ENCODE results near the gene RSPH3. TPM values are rescaled to one million over a fixed set of nuclear protein-coding genes. Genes with fewer than 3 reads are reported as not detected.

The RSPH3 gene
- total RNA-seq, 1 experiment from 2014 or later = 16.6 TPM

DNA sequence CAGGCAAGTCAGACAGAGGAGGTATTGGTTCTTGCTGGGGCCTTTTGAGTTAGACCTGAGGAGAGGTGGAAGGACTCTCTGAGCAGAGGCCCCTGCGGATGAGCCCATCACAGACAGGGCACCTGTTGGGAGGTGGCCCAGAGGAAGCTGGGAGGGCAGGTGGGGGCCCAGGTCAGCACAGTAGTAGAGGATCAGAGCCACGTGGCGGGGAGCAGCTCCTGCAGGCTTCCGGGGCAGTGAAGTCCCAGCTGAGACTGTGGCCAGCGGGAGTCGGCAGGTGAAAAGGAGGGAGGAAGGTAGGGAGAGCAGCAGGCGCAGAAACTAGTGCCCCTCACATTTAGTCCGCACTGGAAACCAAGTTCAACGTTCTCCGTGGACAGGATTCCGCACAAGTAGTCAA is 61.8 kb downstream of the RSPH3 start:
- TF ChIP-seq, protein P1, sequence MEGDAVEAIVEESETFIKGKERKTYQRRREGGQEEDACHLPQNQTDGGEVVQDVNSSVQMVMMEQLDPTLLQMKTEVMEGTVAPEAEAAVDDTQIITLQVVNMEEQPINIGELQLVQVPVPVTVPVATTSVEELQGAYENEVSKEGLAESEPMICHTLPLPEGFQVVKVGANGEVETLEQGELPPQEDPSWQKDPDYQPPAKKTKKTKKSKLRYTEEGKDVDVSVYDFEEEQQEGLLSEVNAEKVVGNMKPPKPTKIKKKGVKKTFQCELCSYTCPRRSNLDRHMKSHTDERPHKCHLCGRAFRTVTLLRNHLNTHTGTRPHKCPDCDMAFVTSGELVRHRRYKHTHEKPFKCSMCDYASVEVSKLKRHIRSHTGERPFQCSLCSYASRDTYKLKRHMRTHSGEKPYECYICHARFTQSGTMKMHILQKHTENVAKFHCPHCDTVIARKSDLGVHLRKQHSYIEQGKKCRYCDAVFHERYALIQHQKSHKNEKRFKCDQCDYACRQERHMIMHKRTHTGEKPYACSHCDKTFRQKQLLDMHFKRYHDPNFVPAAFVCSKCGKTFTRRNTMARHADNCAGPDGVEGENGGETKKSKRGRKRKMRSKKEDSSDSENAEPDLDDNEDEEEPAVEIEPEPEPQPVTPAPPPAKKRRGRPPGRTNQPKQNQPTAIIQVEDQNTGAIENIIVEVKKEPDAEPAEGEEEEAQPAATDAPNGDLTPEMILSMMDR (conservative IDR thresholded peaks at IDR 0.05) = no peak
- no peak for TF ChIP-seq EZH2 (IDR thresholded peaks at IDR 0.05; ENCODE audit: low read depth)
- no peaks in the 10 kb centered on the region for H3K9me3 ChIP-seq (ENCODE audit: insufficient read depth, low read depth)
- intact Hi-C loops (cut with micrococcal nuclease; ENCODE audit: unreplicated experiment) = no loop called here
- no peak overlapping the region for H3K4me3 ChIP-seq
- no TSS peak for BruUV-seq (replicated peaks)
- ChIA-PET CTCF (no interaction called here), POLR2A (ENCODE audit: unreplicated experiment) (interaction anchor here (0.6 to 0.7 kb wide), 2 partner anchors 27 to 84 kb away, joined by 3 to 5 read pairs; no protein-coding TSS in a partner anchor)
- DNase-seq = no peak
- no peak overlapping the region for H2AFZ ChIP-seq
- 0 out of 2 replicates have a peak, but pooled peaks cover 4% of the 10 kb centered on the region for H3K4me1 ChIP-seq (replicated peaks; ENCODE audit: insufficient read depth)
- H3F3A ChIP-seq (ENCODE audit: insufficient read depth, low read depth) = no peaks in the 10 kb centered on the region; the same call in 1 of the 2 replicates
- H4K20me1 ChIP-seq (ENCODE audit: insufficient read depth) = no peaks in the 10 kb centered on the region
- no peak overlapping the region for H3K27ac ChIP-seq
- no peaks in the 10 kb centered on the region for H3K36me3 ChIP-seq (ENCODE audit: low read depth)
- no peaks in the 10 kb centered on the region; the same call in 1 of the 2 replicates for H3K9me2 ChIP-seq (ENCODE audit: insufficient read depth)
- H3K79me2 ChIP-seq (ENCODE audit: low read depth) = no peaks in the 10 kb centered on the region
- no peak overlapping the region for H3K4me2 ChIP-seq
- H3K27me3 ChIP-seq (ENCODE audit: insufficient read depth, low read depth) = no peaks in the 10 kb centered on the region

DNA sequence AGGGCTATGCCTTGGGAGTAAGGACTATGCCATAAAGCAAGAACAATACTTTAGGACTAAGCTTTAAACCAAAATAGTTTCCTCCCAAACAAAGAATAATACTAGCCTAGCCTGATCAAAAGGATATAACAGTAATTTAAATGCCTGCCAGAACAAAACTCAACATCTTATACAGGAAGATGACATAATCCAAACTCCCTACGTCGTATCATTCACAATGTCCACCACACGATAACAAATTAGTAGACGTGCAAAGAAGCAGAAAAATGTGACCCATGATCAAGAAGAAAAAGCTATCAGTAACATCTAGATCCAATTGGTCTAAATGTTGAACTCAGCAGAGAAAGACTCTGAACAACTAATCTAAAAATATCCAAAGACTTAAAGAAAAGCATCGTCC is 65.8 kb downstream of the RSPH3 start:
- Histone ChIP-seq H3K27ac (no peak overlapping the region), H3K9me3 (ENCODE audit: insufficient read depth, low read depth) (no peaks in the 10 kb centered on the region), H3K36me3 (ENCODE audit: low read depth) (no peaks in the 10 kb centered on the region), H3K79me2 (ENCODE audit: low read depth) (no peaks in the 10 kb centered on the region), H3K27me3 (ENCODE audit: insufficient read depth, low read depth) (no peaks in the 10 kb centered on the region), H3F3A (ENCODE audit: insufficient read depth, low read depth) (peaks cover 6% of the 10 kb centered on the region; the same call in 1 of the 2 replicates), H3K4me3 (no peak overlapping the region), H3K4me1 (replicated peaks; ENCODE audit: insufficient read depth) (0 out of 2 replicates have a peak, but pooled peaks cover 4% of the 10 kb centered on the region), H4K20me1 (ENCODE audit: insufficient read depth) (no peaks in the 10 kb centered on the region), H2AFZ (no peak overlapping the region), H3K4me2 (no peak overlapping the region), H3K9me2 (ENCODE audit: insufficient read depth) (no peaks in the 10 kb centered on the region; the same call in 1 of the 2 replicates)
- no peak for DNase-seq
- CTCF ChIA-PET = no interaction called here
- POLR2A ChIA-PET (ENCODE audit: unreplicated experiment) = no interaction called here
- intact Hi-C loops (cut with micrococcal nuclease; ENCODE audit: unreplicated experiment) = no loop called here
- TF ChIP-seq, protein P1 (conservative IDR thresholded peaks at IDR 0.05) = no peak
- TF ChIP-seq EZH2 (IDR thresholded peaks at IDR 0.05; ENCODE audit: low read depth) = no peak
- no TSS peak for BruUV-seq (replicated peaks)

DNA sequence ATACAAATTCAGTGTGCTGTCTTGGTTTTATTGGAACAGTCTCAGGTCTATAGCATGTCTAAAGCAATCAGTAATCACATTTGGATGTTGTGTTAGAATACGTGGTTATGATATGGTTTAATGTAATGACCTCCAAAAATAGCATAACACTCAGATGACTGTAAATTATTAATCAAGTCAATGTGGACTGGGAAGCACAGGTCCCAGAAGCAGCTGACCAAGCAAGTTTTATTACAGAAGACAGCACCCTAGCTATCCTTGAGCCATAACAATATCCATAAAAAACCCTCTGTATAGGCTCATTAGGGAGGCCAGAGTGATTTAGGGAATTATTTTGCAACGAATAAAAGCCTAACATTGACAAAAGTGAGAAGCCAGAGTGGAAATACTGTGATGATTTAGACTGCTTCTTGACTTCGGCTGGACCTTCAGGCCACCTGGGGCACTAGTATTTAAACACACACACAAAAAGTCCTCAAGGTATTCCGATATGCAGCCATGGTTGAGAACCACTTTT is 66.9 kb downstream of the RSPH3 start:
- no peaks in the 10 kb centered on the region; the same call in 1 of the 2 replicates for H3K9me2 ChIP-seq (ENCODE audit: insufficient read depth)
- H3K79me2 ChIP-seq (ENCODE audit: low read depth) = no peaks in the 10 kb centered on the region
- H3F3A ChIP-seq (ENCODE audit: insufficient read depth, low read depth) = peaks cover 7% of the 10 kb centered on the region; the same call in 1 of the 2 replicates
- H3K27ac ChIP-seq = no peak overlapping the region
- 0 out of 2 replicates have a peak, but pooled peaks cover 4% of the 10 kb centered on the region for H3K4me1 ChIP-seq (replicated peaks; ENCODE audit: insufficient read depth)
- H3K4me3 ChIP-seq = no peak overlapping the region
- no peak overlapping the region for H3K4me2 ChIP-seq
- BruUV-seq (replicated peaks) = no TSS peak
- ChIA-PET POLR2A (ENCODE audit: unreplicated experiment) (no interaction called here), CTCF (no interaction called here)
- intact Hi-C loops (cut with micrococcal nuclease; ENCODE audit: unreplicated experiment) = no loop called here
- TF ChIP-seq EZH2 (IDR thresholded peaks at IDR 0.05; ENCODE audit: low read depth) = no peak
- no peak for DNase-seq
- no peaks in the 10 kb centered on the region for H3K9me3 ChIP-seq (ENCODE audit: insufficient read depth, low read depth)
- no peaks in the 10 kb centered on the region for H3K36me3 ChIP-seq (ENCODE audit: low read depth)
- H4K20me1 ChIP-seq (ENCODE audit: insufficient read depth) = no peaks in the 10 kb centered on the region
- H2AFZ ChIP-seq = no peak overlapping the region
- H3K27me3 ChIP-seq (ENCODE audit: insufficient read depth, low read depth) = no peaks in the 10 kb centered on the region

DNA sequence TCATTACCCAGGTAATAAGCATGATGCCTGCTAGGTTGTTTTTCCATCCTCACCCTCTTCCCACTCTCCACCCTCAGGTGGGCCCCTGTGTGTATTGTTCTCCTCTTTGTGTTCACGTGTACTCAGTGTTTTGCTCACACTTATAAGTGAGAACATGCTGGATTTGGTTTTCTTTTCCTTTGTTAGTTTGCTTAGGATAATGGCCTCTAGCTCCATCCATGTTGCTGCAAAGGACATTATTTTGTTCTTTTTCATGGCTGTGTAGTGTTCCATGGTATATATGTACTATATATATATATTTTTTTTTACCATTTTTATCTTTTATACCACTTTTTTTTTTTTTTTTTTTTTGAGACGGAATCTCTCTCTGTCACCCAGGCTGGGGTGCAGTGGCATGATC is 71.9 kb downstream of the RSPH3 start:
- ChIA-PET CTCF (no interaction called here), POLR2A (ENCODE audit: unreplicated experiment) (no interaction called here)
- no peaks in the 10 kb centered on the region for H3K9me2 ChIP-seq (ENCODE audit: insufficient read depth)
- no peak overlapping the region for H3K4me3 ChIP-seq
- BruUV-seq (replicated peaks) = no TSS peak
- peaks cover 10% of the 10 kb centered on the region; the same call in 1 of the 2 replicates for H3F3A ChIP-seq (ENCODE audit: insufficient read depth, low read depth)
- no peak for TF ChIP-seq EZH2 (IDR thresholded peaks at IDR 0.05; ENCODE audit: low read depth)
- TF ChIP-seq, protein P1 (conservative IDR thresholded peaks at IDR 0.05) = no peak
- no peaks in the 10 kb centered on the region for H4K20me1 ChIP-seq (ENCODE audit: insufficient read depth)
- H3K4me1 ChIP-seq (replicated peaks; ENCODE audit: insufficient read depth) = no peaks in the 10 kb centered on the region; the same call in none of the 2 replicates
- no peak overlapping the region for H3K4me2 ChIP-seq
- no peak overlapping the region for H3K27ac ChIP-seq
- intact Hi-C loops (cut with micrococcal nuclease; ENCODE audit: unreplicated experiment) = no loop called here
- H2AFZ ChIP-seq = no peak overlapping the region
- no peak for DNase-seq
- H3K9me3 ChIP-seq (ENCODE audit: insufficient read depth, low read depth) = no peaks in the 10 kb centered on the region
- H3K79me2 ChIP-seq (ENCODE audit: low read depth) = no peaks in the 10 kb centered on the region
- H3K36me3 ChIP-seq (ENCODE audit: low read depth) = no peaks in the 10 kb centered on the region
- H3K27me3 ChIP-seq (ENCODE audit: insufficient read depth, low read depth) = no peaks in the 10 kb centered on the region

Measured in PC-9 (cell line).